ENCODE results near the gene LRRC23. TPM values are rescaled to one million over a fixed set of nuclear protein-coding genes. Genes with fewer than 3 reads are reported as not detected.

Gene LRRC23
- total RNA-seq, 1 donor from 2014 or later = 8.6 TPM

DNA sequence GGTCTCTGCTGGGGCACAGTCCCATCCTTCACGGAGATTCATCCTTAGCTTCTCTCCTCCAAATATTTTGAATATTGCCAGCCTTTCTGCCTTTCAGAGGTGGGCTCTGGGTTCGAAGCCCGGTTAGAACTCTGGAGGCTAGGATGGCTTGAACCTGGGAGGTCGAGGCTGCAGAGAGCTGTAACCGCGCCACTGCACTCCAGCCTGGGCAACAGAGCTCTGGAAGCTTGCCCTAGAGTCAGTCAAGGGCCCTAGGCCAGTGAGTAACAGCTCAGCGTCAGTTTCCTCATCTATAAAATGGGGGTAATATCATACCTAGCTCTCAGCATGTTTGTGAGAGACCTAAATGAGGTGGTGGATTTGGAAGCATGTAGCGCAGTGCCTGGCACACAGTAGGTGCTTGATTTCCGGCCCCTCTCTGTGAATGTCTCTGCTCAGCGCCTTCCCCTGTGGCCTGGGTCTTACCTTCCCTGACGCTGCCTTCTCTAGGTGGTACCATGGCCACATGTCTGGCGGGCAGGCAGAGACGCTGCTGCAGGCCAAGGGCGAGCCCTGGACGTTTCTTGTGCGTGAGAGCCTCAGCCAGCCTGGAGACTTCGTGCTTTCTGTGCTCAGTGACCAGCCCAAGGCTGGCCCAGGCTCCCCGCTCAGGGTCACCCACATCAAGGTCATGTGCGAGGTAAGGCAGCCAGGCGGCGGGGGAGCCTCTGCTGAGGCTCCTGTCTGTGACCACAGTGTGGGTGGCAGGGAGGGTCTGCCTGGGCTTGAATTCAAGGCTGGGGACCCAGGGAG, 49.9 kb downstream of the LRRC23 start:
- TF ChIP-seq, protein P1, sequence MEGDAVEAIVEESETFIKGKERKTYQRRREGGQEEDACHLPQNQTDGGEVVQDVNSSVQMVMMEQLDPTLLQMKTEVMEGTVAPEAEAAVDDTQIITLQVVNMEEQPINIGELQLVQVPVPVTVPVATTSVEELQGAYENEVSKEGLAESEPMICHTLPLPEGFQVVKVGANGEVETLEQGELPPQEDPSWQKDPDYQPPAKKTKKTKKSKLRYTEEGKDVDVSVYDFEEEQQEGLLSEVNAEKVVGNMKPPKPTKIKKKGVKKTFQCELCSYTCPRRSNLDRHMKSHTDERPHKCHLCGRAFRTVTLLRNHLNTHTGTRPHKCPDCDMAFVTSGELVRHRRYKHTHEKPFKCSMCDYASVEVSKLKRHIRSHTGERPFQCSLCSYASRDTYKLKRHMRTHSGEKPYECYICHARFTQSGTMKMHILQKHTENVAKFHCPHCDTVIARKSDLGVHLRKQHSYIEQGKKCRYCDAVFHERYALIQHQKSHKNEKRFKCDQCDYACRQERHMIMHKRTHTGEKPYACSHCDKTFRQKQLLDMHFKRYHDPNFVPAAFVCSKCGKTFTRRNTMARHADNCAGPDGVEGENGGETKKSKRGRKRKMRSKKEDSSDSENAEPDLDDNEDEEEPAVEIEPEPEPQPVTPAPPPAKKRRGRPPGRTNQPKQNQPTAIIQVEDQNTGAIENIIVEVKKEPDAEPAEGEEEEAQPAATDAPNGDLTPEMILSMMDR (IDR thresholded peaks at IDR 0.05) = no peak
- no peak for TF ChIP-seq POLR2AphosphoS5 (IDR thresholded peaks at IDR 0.05; ENCODE audit: insufficient read depth in 1 of 2, low read depth in 1 of 2)
- TF ChIP-seq POLR2A (IDR thresholded peaks at IDR 0.05) = no peak
- no peak for DNase-seq (ENCODE audit: extremely low spot score in 2 of 2)
- H3K4me1 ChIP-seq = peaks cover 9% of the 10 kb centered on the region
- H3K9me3 ChIP-seq = no peaks in the 10 kb centered on the region
- intact Hi-C loops (cut with DNase I) = no loop called here
- H3K4me3 ChIP-seq = no peak overlapping the region
- H3K27ac ChIP-seq = peak overlapping the region; percentile 30
- H3K36me3 ChIP-seq = no peaks in the 10 kb centered on the region
- no peaks in the 10 kb centered on the region for H3K27me3 ChIP-seq

DNA sequence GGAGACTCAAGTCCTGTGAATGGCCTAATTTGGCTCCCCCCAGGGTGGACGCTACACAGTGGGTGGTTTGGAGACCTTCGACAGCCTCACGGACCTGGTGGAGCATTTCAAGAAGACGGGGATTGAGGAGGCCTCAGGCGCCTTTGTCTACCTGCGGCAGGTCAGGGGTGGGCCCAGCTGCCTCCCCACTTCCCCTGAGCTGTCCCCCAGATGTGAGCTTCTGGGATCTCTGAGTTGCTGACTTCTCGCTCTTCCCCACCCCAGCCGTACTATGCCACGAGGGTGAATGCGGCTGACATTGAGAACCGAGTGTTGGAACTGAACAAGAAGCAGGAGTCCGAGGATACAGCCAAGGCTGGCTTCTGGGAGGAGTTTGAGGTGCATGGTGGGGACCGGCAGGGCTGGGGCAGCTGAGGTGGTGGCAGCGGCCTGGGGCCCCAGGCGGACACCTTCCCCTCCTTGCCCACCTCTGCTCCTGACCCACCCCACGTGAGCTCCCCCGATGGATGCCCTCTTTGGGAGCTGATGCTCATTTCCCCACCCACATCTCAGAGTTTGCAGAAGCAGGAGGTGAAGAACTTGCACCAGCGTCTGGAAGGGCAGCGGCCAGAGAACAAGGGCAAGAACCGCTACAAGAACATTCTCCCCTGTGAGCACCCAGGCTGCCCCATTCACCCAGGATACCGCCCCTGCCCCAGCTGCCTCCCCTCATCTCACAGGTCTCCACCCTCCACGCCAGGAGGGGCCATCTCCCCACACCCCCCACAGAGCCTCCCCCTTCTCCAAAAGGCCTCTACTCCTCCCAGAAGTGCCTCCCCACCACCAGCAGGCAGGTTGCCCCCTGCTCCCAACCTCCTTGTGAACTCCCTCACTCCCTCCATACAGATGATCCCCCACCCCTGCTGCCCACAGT, 50.7 kb downstream of the LRRC23 start:
- Histone ChIP-seq H3K4me3 (no peak overlapping the region), H3K4me1 (peaks cover 9% of the 10 kb centered on the region), H3K27ac (no peak overlapping the region), H3K27me3 (no peaks in the 10 kb centered on the region), H3K36me3 (no peaks in the 10 kb centered on the region), H3K9me3 (no peaks in the 10 kb centered on the region)
- TF ChIP-seq POLR2AphosphoS5 (IDR thresholded peaks at IDR 0.05; ENCODE audit: insufficient read depth in 1 of 2, low read depth in 1 of 2) (no peak), POLR2A (IDR thresholded peaks at IDR 0.05) (no peak)
- TF ChIP-seq, protein P1 (IDR thresholded peaks at IDR 0.05) = no peak
- DNase-seq (ENCODE audit: extremely low spot score in 2 of 2) = no peak
- intact Hi-C loops (cut with DNase I) = no loop called here

DNA sequence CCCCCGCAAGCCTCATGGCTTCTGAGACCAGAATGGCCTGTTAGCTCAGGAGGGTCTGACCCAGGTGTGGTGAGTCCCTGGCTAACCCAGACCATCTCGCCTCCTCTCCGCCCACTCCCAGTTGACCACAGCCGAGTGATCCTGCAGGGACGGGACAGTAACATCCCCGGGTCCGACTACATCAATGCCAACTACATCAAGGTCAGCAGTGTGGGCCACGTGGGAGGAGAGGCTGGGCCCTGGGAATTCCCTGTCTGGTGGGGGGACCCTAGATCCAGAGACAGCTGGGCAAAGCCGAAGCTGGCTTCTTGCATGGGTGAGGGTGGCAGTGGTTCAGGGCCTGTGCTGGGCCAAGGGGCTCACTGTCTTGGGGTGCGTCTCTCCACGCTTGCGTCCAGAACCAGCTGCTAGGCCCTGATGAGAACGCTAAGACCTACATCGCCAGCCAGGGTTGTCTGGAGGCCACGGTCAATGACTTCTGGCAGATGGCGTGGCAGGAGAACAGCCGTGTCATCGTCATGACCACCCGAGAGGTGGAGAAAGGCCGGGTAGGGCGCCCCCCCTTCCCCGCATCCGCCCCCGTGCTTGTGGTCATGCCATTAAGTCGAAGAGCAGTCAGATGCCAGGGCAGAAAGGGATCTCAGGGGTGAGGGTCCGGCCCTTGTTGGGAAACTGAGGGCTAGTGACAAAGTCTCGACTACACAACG, 51.6 kb downstream of the LRRC23 start:
- intact Hi-C loops (cut with DNase I) = no loop called here
- DNase-seq (ENCODE audit: extremely low spot score in 2 of 2) = no peak

DNA sequence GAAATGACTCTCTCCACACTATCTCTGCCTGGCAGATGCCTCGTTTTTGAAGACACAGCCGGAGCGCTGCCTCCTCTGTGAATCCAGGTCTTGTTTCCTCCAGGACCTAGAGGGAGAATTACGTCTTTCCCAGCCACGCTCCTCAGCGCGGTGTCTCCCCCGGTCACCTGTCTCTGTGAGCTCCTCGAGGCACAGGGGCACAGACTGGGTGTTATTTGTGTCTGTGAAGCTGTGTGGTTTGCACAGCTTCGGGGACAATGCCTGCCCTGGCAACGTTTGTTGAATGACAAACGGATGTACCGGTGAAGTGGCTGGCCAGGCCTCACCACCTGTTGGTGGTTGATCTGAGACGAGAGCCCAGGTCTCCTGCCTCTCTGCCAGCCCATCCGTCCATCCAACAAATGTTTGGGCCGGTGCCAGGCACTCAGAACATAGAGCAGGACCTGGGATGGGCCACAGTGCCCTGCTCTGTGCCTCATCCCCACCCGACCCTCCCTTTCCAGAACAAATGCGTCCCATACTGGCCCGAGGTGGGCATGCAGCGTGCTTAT, 52.6 kb downstream of the LRRC23 start:
- Histone ChIP-seq H3K27ac (no peak overlapping the region), H3K27me3 (no peaks in the 10 kb centered on the region), H3K36me3 (no peaks in the 10 kb centered on the region), H3K9me3 (no peaks in the 10 kb centered on the region), H3K4me1 (peaks cover 24% of the 10 kb centered on the region), H3K4me3 (no peak overlapping the region)
- TF ChIP-seq, protein P1 (IDR thresholded peaks at IDR 0.05) = no peak
- TF ChIP-seq POLR2AphosphoS5 (IDR thresholded peaks at IDR 0.05; ENCODE audit: insufficient read depth in 1 of 2, low read depth in 1 of 2) = no peak
- no peak for TF ChIP-seq POLR2A (IDR thresholded peaks at IDR 0.05)
- DNase-seq (ENCODE audit: extremely low spot score in 2 of 2) = no peak
- intact Hi-C loops (cut with DNase I) = no loop called here

More for the DNA sequence above, 51.6 kb downstream of the LRRC23 start:
- Histone ChIP-seq H3K9me3 (no peaks in the 10 kb centered on the region), H3K27me3 (no peaks in the 10 kb centered on the region), H3K4me1 (peaks cover 14% of the 10 kb centered on the region), H3K4me3 (no peak overlapping the region), H3K27ac (no peak overlapping the region), H3K36me3 (no peaks in the 10 kb centered on the region)
- TF ChIP-seq, protein P1 (IDR thresholded peaks at IDR 0.05) = no peak
- TF ChIP-seq POLR2A (IDR thresholded peaks at IDR 0.05) = no peak
- no peak for TF ChIP-seq POLR2AphosphoS5 (IDR thresholded peaks at IDR 0.05; ENCODE audit: insufficient read depth in 1 of 2, low read depth in 1 of 2)

Data from vagina (tissue), 2 donors.